ENCODE data around the gene EMP1. TPM values are rescaled to one million over a fixed set of nuclear protein-coding genes. Genes with fewer than 3 reads are reported as not detected.

EMP1 gene
- total and polyA plus RNA-seq, 4 donors: 67.5 to 348 (median 167) TPM

- WGBS, 2 donors: 79 to 81% methylated on average over 11 of the region's 11 CpGs
- Histone ChIP-seq H3K27me3 (ENCODE audit: control insufficient read depth in 3 of 3, insufficient read depth in 3 of 3, low read length in 2 of 3) (no peaks in the 10 kb centered on the region), H3K36me3 (ENCODE audit: control insufficient read depth in 4 of 4, insufficient read depth in 4 of 4, low read length in 4 of 4) (no peaks in the 10 kb centered on the region), H3K4me1 (ENCODE audit: control insufficient read depth in 5 of 5, insufficient read depth in 5 of 5, low read length in 5 of 5) (peaks cover 0 to 69% (median 12%) of the 10 kb centered on the region in 5 donors), H3K27ac (ENCODE audit: low read depth in 1 of 2, low read length in 1 of 2) (no peak overlapping the region), H3K9me3 (ENCODE audit: control insufficient read depth in 4 of 4, insufficient read depth in 3 of 4, low read length in 3 of 4) (no peaks in the 10 kb centered on the region), H3K4me3 (no peak overlapping the region), H3K9ac (ENCODE audit: insufficient read depth in 1 of 2, low read length in 2 of 2) (no peak overlapping the region)
- TF ChIP-seq, protein P1, sequence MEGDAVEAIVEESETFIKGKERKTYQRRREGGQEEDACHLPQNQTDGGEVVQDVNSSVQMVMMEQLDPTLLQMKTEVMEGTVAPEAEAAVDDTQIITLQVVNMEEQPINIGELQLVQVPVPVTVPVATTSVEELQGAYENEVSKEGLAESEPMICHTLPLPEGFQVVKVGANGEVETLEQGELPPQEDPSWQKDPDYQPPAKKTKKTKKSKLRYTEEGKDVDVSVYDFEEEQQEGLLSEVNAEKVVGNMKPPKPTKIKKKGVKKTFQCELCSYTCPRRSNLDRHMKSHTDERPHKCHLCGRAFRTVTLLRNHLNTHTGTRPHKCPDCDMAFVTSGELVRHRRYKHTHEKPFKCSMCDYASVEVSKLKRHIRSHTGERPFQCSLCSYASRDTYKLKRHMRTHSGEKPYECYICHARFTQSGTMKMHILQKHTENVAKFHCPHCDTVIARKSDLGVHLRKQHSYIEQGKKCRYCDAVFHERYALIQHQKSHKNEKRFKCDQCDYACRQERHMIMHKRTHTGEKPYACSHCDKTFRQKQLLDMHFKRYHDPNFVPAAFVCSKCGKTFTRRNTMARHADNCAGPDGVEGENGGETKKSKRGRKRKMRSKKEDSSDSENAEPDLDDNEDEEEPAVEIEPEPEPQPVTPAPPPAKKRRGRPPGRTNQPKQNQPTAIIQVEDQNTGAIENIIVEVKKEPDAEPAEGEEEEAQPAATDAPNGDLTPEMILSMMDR (IDR thresholded peaks at IDR 0.05; ENCODE audit: control extremely low read depth, extremely low read depth): no peak
- DNase-seq: peak in 2 of 3 donors; percentile 69 to 77
- no peak for ATAC-seq (ENCODE audit: insufficient read depth, low FRiP score)
Measured at GRCh38 chr12:13193505-13194231, 2.9 kb upstream of the EMP1 start.

- Histone ChIP-seq H3K9ac (ENCODE audit: insufficient read depth in 1 of 2, low read length in 2 of 2) (no peak overlapping the region), H3K9me3 (ENCODE audit: control insufficient read depth in 4 of 4, insufficient read depth in 3 of 4, low read length in 3 of 4) (no peaks in the 10 kb centered on the region), H3K4me3 (no peak overlapping the region), H3K27me3 (ENCODE audit: control insufficient read depth in 3 of 3, insufficient read depth in 3 of 3, low read length in 2 of 3) (no peaks in the 10 kb centered on the region), H3K4me1 (ENCODE audit: control insufficient read depth in 5 of 5, insufficient read depth in 5 of 5, low read length in 5 of 5) (peaks cover 4 to 70% (median 12%) of the 10 kb centered on the region in 5 donors), H3K27ac (ENCODE audit: low read depth in 1 of 2, low read length in 1 of 2) (no peak overlapping the region), H3K36me3 (ENCODE audit: control insufficient read depth in 4 of 4, insufficient read depth in 4 of 4, low read length in 4 of 4) (no peaks in the 10 kb centered on the region)
- WGBS, 2 donors: 63 to 68% methylated on average over 6 of the region's 6 CpGs
- DNase-seq (no peak), ATAC-seq (ENCODE audit: insufficient read depth, low FRiP score) (no peak)
- TF ChIP-seq, protein P1 (IDR thresholded peaks at IDR 0.05; ENCODE audit: control extremely low read depth, extremely low read depth): no peak
Measured at GRCh38 chr12:13194401-13195110, 2.0 kb upstream of the EMP1 start.

DNA sequence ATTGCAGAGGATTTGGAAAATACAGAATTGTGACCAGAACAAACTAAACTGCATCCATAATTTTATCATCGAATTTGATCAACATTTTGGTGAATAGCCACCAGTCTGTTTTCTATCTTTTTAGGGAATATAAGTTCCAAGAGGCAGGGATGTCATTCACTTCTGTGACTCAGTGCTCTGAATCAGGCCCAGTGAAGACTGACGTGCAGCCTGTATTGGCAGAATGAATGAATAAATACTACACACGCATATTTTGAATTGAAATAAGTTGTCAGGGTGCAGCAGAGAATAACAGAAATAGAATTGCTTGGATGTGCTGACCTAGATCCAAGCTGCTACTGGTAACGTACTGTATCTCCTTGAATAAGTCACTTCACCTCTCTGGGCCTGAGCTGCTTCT, 1.3 kb upstream of the EMP1 start:
- H3K4me1 ChIP-seq (ENCODE audit: control insufficient read depth in 5 of 5, insufficient read depth in 5 of 5, low read length in 5 of 5): peaks cover 4 to 76% (median 14%) of the 10 kb centered on the region in 5 donors
- no peak overlapping the region for H3K4me3 ChIP-seq
- 80 to 88% methylated on average over 4 of the region's 4 CpGs for WGBS, 2 donors
- TF ChIP-seq, protein P1 (IDR thresholded peaks at IDR 0.05; ENCODE audit: control extremely low read depth, extremely low read depth): no peak
- no peak overlapping the region for H3K9ac ChIP-seq (ENCODE audit: insufficient read depth in 1 of 2, low read length in 2 of 2)
- no peaks in the 10 kb centered on the region for H3K27me3 ChIP-seq (ENCODE audit: control insufficient read depth in 3 of 3, insufficient read depth in 3 of 3, low read length in 2 of 3)
- DNase-seq (no peak), ATAC-seq (ENCODE audit: insufficient read depth, low FRiP score) (no peak)
- H3K27ac ChIP-seq (ENCODE audit: low read depth in 1 of 2, low read length in 1 of 2): peak overlapping the region; percentile 56 to 88
- H3K36me3 ChIP-seq (ENCODE audit: control insufficient read depth in 4 of 4, insufficient read depth in 4 of 4, low read length in 4 of 4): no peaks in the 10 kb centered on the region
- H3K9me3 ChIP-seq (ENCODE audit: control insufficient read depth in 4 of 4, insufficient read depth in 3 of 4, low read length in 3 of 4): no peaks in the 10 kb centered on the region
